Endothelial cell of umbilical vein (primary cell): ENCODE data around the gene CXADR. TPM values are rescaled to one million over a fixed set of nuclear protein-coding genes. Genes with fewer than 3 reads are reported as not detected.

ENCODE experiments used
- BruUV-seq: library from RNA; stranded (reverse); fragments of 400-500 nt; replicated peaks from 2 replicates; lab custom pipeline; 2021; lab: Mats Ljungman, UMichigan
- CTCF ChIA-PET: fragments of 300-600, 350-600 bp; sonication (Branson Sonifier 250); formaldehyde crosslinking; loops from one replicate; lab custom pipeline; 2021; ENCODE audit warnings: antibody characterized with exemption, inconsistent platforms; lab: Charles Lee
- POLR2A ChIA-PET: fragments of 300-600, 350-600 bp; sonication (Branson Sonifier 250); formaldehyde crosslinking; loops from one replicate; lab custom pipeline; 2021; ENCODE audit warnings: antibody characterized with exemption, inconsistent platforms; lab: Charles Lee
- DNase-seq: peaks from one replicate; pipeline ENCODE4 v3.0.0-alpha.2; 2011; ENCODE audit warnings: low read depth, low spot score
- FAIRE-seq: peaks from 2 replicates; lab custom pipeline; 2011; peaks lifted over from hg19 to GRCh38; lab: Jason Lieb, UNC
- H2AFZ ChIP-seq: 2 replicates; pipeline ENCODE4 v1.6.0; 2012; ENCODE audit warnings: low read depth, low read length, control low read depth, inconsistent platforms
- H3K27ac ChIP-seq: 2 replicates; pipeline ENCODE4 v1.5.1; 2011; ENCODE audit warnings: low read depth, mild to moderate bottlenecking, control low read depth, low read length, moderate library complexity; ENCODE audit not compliant: insufficient read depth
- H3K27me3 ChIP-seq, 2 experiments: 2 replicates each; pipeline versions ENCODE4 v1.6.0 to v1.6.1; 2011; ENCODE audit warnings: low read length in 2 of 2, mixed read lengths in 1 of 2; ENCODE audit not compliant: control insufficient read depth in 2 of 2, insufficient read depth in 2 of 2
- H3K36me3 ChIP-seq, 2 experiments: 2 replicates in 1 of 2; 3 replicates in 1 of 2; pipeline ENCODE4 v1.5.1; 2011; ENCODE audit warnings: low read length in 2 of 2, mild to moderate bottlenecking in 1 of 2, moderate library complexity in 1 of 2; ENCODE audit not compliant: control insufficient read depth in 2 of 2, insufficient read depth in 2 of 2; ENCODE audit errors: extremely low read depth in 1 of 2
- H3K4me1 ChIP-seq: 3 replicates; pipeline ENCODE4 v1.5.1; 2011; ENCODE audit warnings: mild to moderate bottlenecking, low read length; ENCODE audit not compliant: control insufficient read depth, insufficient read depth; ENCODE audit errors: extremely low read depth
- H3K4me2 ChIP-seq: 2 replicates; pipeline ENCODE4 v1.6.1; 2011; ENCODE audit warnings: low read length, control low read depth, mixed read lengths; ENCODE audit not compliant: insufficient read depth
- H3K4me3 ChIP-seq, 3 experiments: fragments of 200-600 bp in 1 of 3; sonication (generic), shearing (Covaris generic) in 1 of 3; replicated peaks in 1 of 3; 2 replicates each; pipeline ENCODE4 v1.5.1; 2011 to 2016; ENCODE audit warnings: control low read depth in 3 of 3, low read length in 3 of 3, mild to moderate bottlenecking in 2 of 3, inconsistent platforms in 1 of 3, low read depth in 1 of 3, moderate library complexity in 1 of 3; ENCODE audit not compliant: insufficient read depth in 1 of 3
- H3K79me2 ChIP-seq: 2 replicates; pipeline ENCODE4 v1.6.0; 2012; ENCODE audit warnings: low read length, inconsistent platforms; ENCODE audit not compliant: control insufficient read depth, insufficient read depth
- H3K9ac ChIP-seq: replicated peaks from 2 replicates; pipeline ENCODE3; 2011; ENCODE audit warnings: low read length, control low read depth; ENCODE audit not compliant: insufficient read depth; ENCODE audit errors: extremely low read depth
- H3K9me1 ChIP-seq: replicated peaks from 3 replicates; pipeline ENCODE4 v1.6.0; 2011; ENCODE audit warnings: mild to moderate bottlenecking, low read length; ENCODE audit not compliant: control insufficient read depth, insufficient read depth; ENCODE audit errors: extremely low read depth
- H3K9me3 ChIP-seq: replicated peaks from 2 replicates; pipeline ENCODE4 v1.5.1; 2012; ENCODE audit warnings: low read length, inconsistent platforms; ENCODE audit not compliant: control insufficient read depth, insufficient read depth
- H4K20me1 ChIP-seq: replicated peaks from 2 replicates; pipeline ENCODE3; 2011; ENCODE audit warnings: mild to moderate bottlenecking, low read length; ENCODE audit not compliant: control insufficient read depth, insufficient read depth; ENCODE audit errors: extremely low read depth
- CTCF ChIP-seq, 2 donors: IDR thresholded peaks; 1 replicate in 1 of 2; 2 replicates in 1 of 2; pipeline ENCODE4 v1.5.1; 2011; ENCODE audit warnings: low read length in 2 of 2, mild to moderate bottlenecking in 2 of 2, moderate library complexity in 2 of 2, control low read depth in 1 of 2, inconsistent platforms in 1 of 2, low read depth in 1 of 2; ENCODE audit not compliant: insufficient read depth in 1 of 2; ENCODE audit errors: extremely low read depth in 1 of 2
- EZH2 ChIP-seq: IDR thresholded peaks from 2 replicates; pipeline ENCODE4 v1.6.1; 2012; ENCODE audit warnings: borderline replicate concordance, low read depth, mild to moderate bottlenecking, moderate library complexity, low read length, inconsistent platforms; ENCODE audit not compliant: severe bottlenecking
- FOS ChIP-seq: IDR thresholded peaks from 2 replicates; pipeline ENCODE4 v1.6.1; 2011; ENCODE audit warnings: mild to moderate bottlenecking, low read length, moderate library complexity, borderline replicate concordance; ENCODE audit not compliant: insufficient read depth
- GATA2 ChIP-seq: IDR thresholded peaks from 2 replicates; pipeline ENCODE4 v1.7.0; 2011; ENCODE audit warnings: low read depth, mild to moderate bottlenecking, moderate library complexity, mixed read lengths, low read length; ENCODE audit not compliant: insufficient read length, insufficient read depth
- JUN ChIP-seq: IDR thresholded peaks from 2 replicates; pipeline ENCODE4 v1.6.1; 2011; ENCODE audit warnings: borderline replicate concordance, low read depth; ENCODE audit not compliant: insufficient read length, insufficient read depth
- MYC ChIP-seq: IDR thresholded peaks from one replicate; pipeline ENCODE4 v1.6.1; 2011; ENCODE audit warnings: mild to moderate bottlenecking, low read depth, low read length
- POLR2A ChIP-seq: IDR thresholded peaks from 2 replicates; pipeline ENCODE4 v1.6.1; 2012; ENCODE audit warnings: low read depth, mild to moderate bottlenecking, control low read depth, low read length
- POLR2AphosphoS5 ChIP-seq: IDR thresholded peaks from 2 replicates; pipeline ENCODE4 v1.6.1; 2012; ENCODE audit warnings: low read depth, mild to moderate bottlenecking, control low read depth, low read length, moderate library complexity; ENCODE audit not compliant: insufficient read depth
- dilution Hi-C: fragments of 300-500 bp; cut with MboI; formaldehyde crosslinking; loops from one replicate; pipeline ENCODE4 v1.15.0; 2019; ENCODE audit warnings: low sequenced_read_pairs; ENCODE audit not compliant: extremely low pct_ligation_motif_present
- intact Hi-C: fragments of 100-400 bp; cut with micrococcal nuclease; formaldehyde crosslinking; loops from one replicate; pipeline ENCODE4 v1.10.0; 2022
- polyA plus RNA-seq, 4 experiments: library from polyadenylated mRNA; depleted of rRNA in 3 of 4; stranded (reverse) in 3 of 4; unstranded in 1 of 4; fragments of >200 nt; gene quantifications; 2 replicates each; pipeline versions ENCODE4 v1.2.1 to v1.2.3, GENCODE V29; 2011 to 2012; ENCODE audit warnings: missing spikeins in 1 of 4
- total RNA-seq: library from RNA; stranded (reverse); gene quantifications from 2 replicates; pipeline ENCODE4 v1.2.3, GENCODE V29; 2021
- TF ChIP-seq, protein P1 (sequence below): IDR thresholded peaks from 2 replicates; pipeline ENCODE4 v1.6.1; 2011; ENCODE audit not compliant: insufficient read depth, insufficient read length

Gene CXADR
- total and polyA plus RNA-seq, 2 donors (not counting 3 experiments of a cell fraction or from before 2014, with no cell fraction given): 3.2 to 12.2 TPM

DNA sequence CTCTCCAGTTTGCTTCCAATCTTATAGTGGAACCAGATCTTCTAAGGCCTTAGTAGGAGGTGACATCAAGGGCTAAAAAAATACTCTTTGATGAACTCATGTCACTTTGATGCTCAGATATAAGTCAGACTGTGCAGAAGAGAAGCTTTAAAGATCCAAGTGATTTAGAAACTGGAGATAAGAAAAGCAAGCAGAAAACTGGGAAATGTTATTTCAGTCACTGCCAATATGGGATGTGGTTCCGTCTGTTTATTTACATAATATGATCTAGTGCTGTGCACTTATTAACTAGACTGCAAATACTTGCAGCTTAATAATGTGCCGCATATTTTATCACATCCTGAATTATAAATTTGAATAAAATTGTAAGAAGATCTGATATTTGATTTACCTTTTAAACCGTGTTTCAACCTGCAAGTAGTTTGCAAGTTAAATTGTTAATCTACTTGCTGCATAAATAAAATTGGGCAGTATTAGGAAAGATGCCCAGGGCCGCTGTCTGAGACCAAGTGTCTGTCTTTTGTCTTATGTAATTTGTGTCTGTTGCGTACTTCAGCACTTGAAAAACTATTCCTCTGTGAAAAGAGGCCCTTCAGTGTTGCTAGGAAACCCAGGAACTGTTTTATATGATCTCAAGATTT lies 29.6 kb downstream of the CXADR start:
- Histone ChIP-seq H3K4me2 (peak overlapping the region; percentile 12), H3K36me3 (no peaks in the 10 kb centered on the region), H3K4me1 (peaks cover 11% of the 10 kb centered on the region), H3K9me1 (no peaks in the 10 kb centered on the region), H3K27ac (no peak overlapping the region), H2AFZ (peak overlapping the region; percentile 36), H3K79me2 (no peaks in the 10 kb centered on the region), H3K27me3 (peaks cover 0 to 2% of the 10 kb centered on the region in 2 experiments), H3K9me3 (no peaks in the 10 kb centered on the region), H3K9ac (no peak overlapping the region), H3K4me3 (no peak overlapping the region), H4K20me1 (no peaks in the 10 kb centered on the region)
- dilution Hi-C loops: no loop called here
- intact Hi-C loops: no loop called here
- FAIRE-seq (peak; percentile 74), DNase-seq (peak; percentile 54)
- TF ChIP-seq GATA2: peak; percentile 45
- TF ChIP-seq FOS: no peak
- ChIA-PET CTCF (interaction anchor here (0.8 to 2.6 kb wide), 8 partner anchors 10 to 156 kb away, joined by 3 to 18 read pairs (median 5); no protein-coding TSS in a partner anchor), POLR2A (no interaction called here)
- BruUV-seq: no TSS peak

DNA sequence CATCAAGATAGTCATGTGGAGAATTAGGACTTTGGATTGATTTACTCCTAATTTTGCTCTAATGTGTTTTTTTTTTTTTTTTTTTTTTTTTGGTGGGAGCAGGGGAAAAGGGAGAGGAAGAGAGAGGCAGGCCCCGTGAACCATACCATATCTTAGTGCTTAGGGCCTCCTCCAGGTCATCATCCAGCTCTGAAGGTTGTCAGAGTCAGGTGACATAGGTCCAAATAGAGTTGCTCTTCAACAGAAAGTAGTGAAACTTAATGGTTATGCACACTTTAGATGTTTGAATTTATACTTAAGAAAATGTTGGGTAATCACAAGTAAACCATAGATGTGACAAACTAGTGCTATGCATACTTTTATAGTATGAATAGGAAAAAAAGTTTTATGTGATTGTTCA lies 32.2 kb downstream of the CXADR start:
- intact Hi-C loops: no loop called here
- dilution Hi-C loops: no loop called here
- BruUV-seq: no TSS peak
- H3K9me1 ChIP-seq: no peaks in the 10 kb centered on the region
- H3K9ac ChIP-seq: no peak overlapping the region
- no peaks in the 10 kb centered on the region for H4K20me1 ChIP-seq
- no peaks in the 10 kb centered on the region for H3K36me3 ChIP-seq
- H3K4me3 ChIP-seq: no peak overlapping the region
- FAIRE-seq (no peak), DNase-seq (no peak)
- TF ChIP-seq POLR2A (no peak), JUN (no peak), MYC (no peak), GATA2 (no peak), FOS (no peak), EZH2 (no peak), CTCF (IDR thresholded peaks at IDR 0.05; ENCODE audit: extremely low read depth in 1 of 2, insufficient read depth in 1 of 2, low read depth in 1 of 2, low read length in 2 of 2) (no peak), POLR2AphosphoS5 (no peak)
- TF ChIP-seq, protein P1, sequence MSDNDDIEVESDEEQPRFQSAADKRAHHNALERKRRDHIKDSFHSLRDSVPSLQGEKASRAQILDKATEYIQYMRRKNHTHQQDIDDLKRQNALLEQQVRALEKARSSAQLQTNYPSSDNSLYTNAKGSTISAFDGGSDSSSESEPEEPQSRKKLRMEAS: no peak
- H3K4me1 ChIP-seq: peaks cover 6% of the 10 kb centered on the region
- H3K4me2 ChIP-seq: no peak overlapping the region
- H2AFZ ChIP-seq: no peak overlapping the region
- no peaks in the 10 kb centered on the region for H3K27me3 ChIP-seq
- ChIA-PET CTCF (interaction anchor here (0.6 to 1.0 kb wide), 3 partner anchors 10 to 158 kb away, joined by 4 to 5 read pairs (median 4); no protein-coding TSS in a partner anchor), POLR2A (no interaction called here)
- H3K79me2 ChIP-seq: no peaks in the 10 kb centered on the region
- no peaks in the 10 kb centered on the region for H3K9me3 ChIP-seq
- H3K27ac ChIP-seq: no peak overlapping the region
